Subcutaneous adipose tissue (tissue), 4 donors: ENCODE measurements around the gene PITPNM3. TPM values are rescaled to one million over a fixed set of nuclear protein-coding genes. Genes with fewer than 3 reads are reported as not detected.

Experiments used
- CTCF ChIP-seq: fragments of 450-650 bp; IDR thresholded peaks from one replicate; pipeline ENCODE4 v1.5.1; 2016; ENCODE audit warnings: low read depth, mild to moderate bottlenecking, control low read depth, antibody characterized with exemption, moderate library complexity
- total RNA-seq, 4 donors: library from RNA; depleted of rRNA; stranded (reverse); fragments of >200 nt; gene quantifications; one replicate each; pipeline ENCODE4 v1.1.0, GENCODE V29; 2016

Gene PITPNM3
- total RNA-seq, 4 donors from 2014 or later = 0.34 to 1.9 (median 1.2) TPM

GRCh38 chr17:6474376-6474775 lies 82.0 kb downstream of the PITPNM3 start:
- no peak for TF ChIP-seq CTCF

GRCh38 chr17:6473128-6473767 lies 83.1 kb downstream of the PITPNM3 start:
- no peak for TF ChIP-seq CTCF

- TF ChIP-seq CTCF = no peak
Observed at GRCh38 chr17:6472517-6472916, 83.8 kb downstream of the PITPNM3 start.

GRCh38 chr17:6471531-6472465 lies 84.6 kb downstream of the PITPNM3 start:
- TF ChIP-seq CTCF = no peak

GRCh38 chr17:6470751-6471521 lies 85.4 kb downstream of the PITPNM3 start:
- TF ChIP-seq CTCF = no peak

- TF ChIP-seq CTCF = no peak
Observed at GRCh38 chr17:6470146-6470718, 86.1 kb downstream of the PITPNM3 start.
